ENCODE results near the gene SSR1.
"Not testable (repeated sequence)": the region's sequence is repeated elsewhere in the genome, so short reads cannot be mapped to it uniquely, and the experiment has no call there.

SSR1 gene

DNA sequence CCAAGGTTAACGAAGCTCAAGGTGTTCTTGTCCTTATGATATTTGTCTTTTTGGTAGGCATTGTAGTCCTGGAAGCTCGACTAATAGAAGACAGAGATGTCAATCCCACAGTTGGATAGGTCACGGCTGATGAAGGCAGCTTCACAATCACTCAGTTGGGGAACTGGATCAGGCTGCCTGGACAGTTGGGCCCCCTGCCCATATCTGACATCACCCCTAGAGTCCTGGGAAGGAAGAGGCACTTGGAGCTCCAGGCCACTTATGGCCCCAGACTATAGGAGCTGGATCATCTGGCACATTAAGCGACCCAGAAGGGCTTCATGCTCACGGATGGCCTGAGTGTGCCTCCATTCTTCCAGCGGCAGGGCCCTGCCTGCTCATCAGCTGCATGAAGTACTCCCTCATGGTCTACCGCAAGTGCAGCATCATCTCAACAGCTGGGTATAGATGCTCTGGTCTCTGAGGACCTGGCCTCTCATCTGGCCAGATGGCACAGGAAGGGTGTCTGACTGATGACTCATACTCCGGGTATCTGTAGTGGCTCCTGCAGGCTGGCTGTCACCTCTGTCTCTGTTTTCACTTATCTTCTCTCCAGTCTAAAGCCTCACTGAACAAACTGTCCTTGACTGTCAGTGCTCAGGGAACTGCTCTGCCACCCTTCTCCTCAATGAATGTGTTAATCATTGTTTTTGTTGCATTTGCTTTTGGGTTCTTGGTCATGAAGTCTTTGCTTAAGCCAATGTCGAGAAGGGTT lies 29.2 kb upstream of the SSR1 start:
- Histone ChIP-seq H3K4me1 (no peaks in the 10 kb centered on the region), H3K9me3 (ENCODE audit: control insufficient read depth, low read length) (no peaks in the 10 kb centered on the region), H3K9ac (no peak overlapping the region), H3K36me3 (ENCODE audit: control insufficient read depth, insufficient read depth, low read length) (no peaks in the 10 kb centered on the region), H3K4me2 (ENCODE audit: low read length) (no peak overlapping the region), H3K4me3 (ENCODE audit: low read depth, low read length) (no peak overlapping the region), H3K27me3 (ENCODE audit: control insufficient read depth, insufficient read depth, low read length) (no peaks in the 10 kb centered on the region), H2AFZ (no peak overlapping the region), H3K79me2 (no peaks in the 10 kb centered on the region), H3K27ac (no peak overlapping the region)
- TF ChIP-seq, protein P1, sequence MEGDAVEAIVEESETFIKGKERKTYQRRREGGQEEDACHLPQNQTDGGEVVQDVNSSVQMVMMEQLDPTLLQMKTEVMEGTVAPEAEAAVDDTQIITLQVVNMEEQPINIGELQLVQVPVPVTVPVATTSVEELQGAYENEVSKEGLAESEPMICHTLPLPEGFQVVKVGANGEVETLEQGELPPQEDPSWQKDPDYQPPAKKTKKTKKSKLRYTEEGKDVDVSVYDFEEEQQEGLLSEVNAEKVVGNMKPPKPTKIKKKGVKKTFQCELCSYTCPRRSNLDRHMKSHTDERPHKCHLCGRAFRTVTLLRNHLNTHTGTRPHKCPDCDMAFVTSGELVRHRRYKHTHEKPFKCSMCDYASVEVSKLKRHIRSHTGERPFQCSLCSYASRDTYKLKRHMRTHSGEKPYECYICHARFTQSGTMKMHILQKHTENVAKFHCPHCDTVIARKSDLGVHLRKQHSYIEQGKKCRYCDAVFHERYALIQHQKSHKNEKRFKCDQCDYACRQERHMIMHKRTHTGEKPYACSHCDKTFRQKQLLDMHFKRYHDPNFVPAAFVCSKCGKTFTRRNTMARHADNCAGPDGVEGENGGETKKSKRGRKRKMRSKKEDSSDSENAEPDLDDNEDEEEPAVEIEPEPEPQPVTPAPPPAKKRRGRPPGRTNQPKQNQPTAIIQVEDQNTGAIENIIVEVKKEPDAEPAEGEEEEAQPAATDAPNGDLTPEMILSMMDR (IDR thresholded peaks at IDR 0.05), result no peak

DNA sequence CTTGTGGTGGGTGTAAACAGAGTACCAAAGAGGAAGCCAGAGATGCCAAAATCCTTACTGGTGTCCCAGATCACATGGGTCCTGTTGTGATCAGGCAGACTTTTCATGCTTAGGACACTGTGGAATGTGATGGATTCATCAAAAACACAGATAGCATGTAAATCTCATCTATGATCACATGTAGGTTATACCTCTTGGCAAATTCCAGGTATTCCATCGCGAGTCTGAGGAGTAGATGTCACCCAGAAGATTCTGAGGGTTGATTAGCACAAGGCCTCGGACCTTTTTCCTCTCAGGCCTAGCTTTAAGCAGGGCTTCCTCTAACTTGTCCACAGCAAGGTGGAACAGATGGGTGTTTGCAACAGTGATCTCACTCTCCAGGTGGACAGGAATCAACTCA lies 28.3 kb upstream of the SSR1 start:
- H3K4me1 ChIP-seq, result no peaks in the 10 kb centered on the region
- H3K4me3 ChIP-seq (ENCODE audit: low read depth, low read length), result no peak overlapping the region
- H3K27me3 ChIP-seq (ENCODE audit: control insufficient read depth, insufficient read depth, low read length), result no peaks in the 10 kb centered on the region
- no peak overlapping the region for H3K4me2 ChIP-seq (ENCODE audit: low read length)
- H3K27ac ChIP-seq, result no peak overlapping the region
- TF ChIP-seq, protein P1 (IDR thresholded peaks at IDR 0.05), result no peak
- H3K79me2 ChIP-seq, result no peaks in the 10 kb centered on the region
- no peak overlapping the region for H3K9ac ChIP-seq
- H3K9me3 ChIP-seq (ENCODE audit: control insufficient read depth, low read length), result no peaks in the 10 kb centered on the region
- H2AFZ ChIP-seq, result no peak overlapping the region
- no peaks in the 10 kb centered on the region for H3K36me3 ChIP-seq (ENCODE audit: control insufficient read depth, insufficient read depth, low read length)

DNA sequence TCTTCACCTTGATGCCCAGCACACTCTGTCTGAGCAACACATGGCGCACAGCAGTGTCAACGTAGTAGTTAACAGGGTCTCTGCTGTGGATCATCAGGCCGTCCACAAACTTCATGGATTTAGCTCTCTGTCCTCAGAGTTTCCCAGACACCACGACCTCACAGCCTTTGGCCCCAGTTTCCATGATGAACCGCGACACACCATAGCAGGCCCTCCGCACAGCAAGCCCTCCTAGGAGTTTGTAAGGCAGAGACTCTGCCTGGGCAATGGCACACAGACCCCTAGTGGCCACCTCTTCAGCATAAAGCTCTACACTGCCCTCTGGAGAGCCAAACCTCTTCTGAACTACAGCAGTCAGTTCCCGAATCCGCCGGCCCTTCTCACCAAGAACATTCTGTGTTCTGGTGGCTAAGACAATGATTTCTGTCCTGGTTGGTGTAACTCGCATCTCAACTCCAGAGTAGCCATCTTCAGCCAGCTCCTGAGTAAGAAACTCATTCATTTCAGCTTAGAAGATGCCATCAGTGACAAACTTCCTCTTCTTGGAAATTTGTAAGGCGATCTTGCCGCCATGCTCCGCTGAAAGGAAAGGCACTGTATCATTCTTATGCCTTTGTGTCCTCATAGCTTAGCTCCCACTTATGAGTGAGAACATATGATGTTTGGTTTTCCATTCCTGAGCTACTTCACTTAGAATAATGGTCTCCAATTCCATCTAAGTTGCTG lies 26.2 kb upstream of the SSR1 start:
- not testable (repeated sequence) for H3K27me3 ChIP-seq (ENCODE audit: control insufficient read depth, insufficient read depth, low read length); H3K9ac ChIP-seq; H3K79me2 ChIP-seq; H3K27ac ChIP-seq; H3K9me3 ChIP-seq (ENCODE audit: control insufficient read depth, low read length); H3K4me3 ChIP-seq (ENCODE audit: low read depth, low read length); H3K4me2 ChIP-seq (ENCODE audit: low read length); H3K36me3 ChIP-seq (ENCODE audit: control insufficient read depth, insufficient read depth, low read length); H2AFZ ChIP-seq; H3K4me1 ChIP-seq

DNA sequence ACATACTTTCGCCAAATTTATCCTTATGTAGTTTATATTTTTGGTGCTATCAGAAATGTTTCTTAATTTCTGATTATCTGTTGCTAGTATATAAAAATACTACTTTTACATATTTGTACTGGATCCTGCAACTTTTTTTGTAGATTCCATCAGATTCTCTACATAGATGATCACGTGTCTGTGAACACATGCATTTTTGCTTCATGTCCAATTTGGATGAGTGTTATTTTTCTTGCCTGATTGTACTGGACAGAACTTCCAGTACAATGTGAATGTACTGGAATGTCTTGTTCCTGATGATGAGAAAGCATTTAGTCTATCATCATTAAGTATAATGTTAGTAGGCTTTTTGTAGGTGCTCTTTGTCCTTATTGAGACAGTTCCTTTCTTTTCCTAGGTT lies 25.0 kb upstream of the SSR1 start:
- Histone ChIP-seq H3K9me3 (ENCODE audit: control insufficient read depth, low read length) (no peaks in the 10 kb centered on the region), H3K36me3 (ENCODE audit: control insufficient read depth, insufficient read depth, low read length) (no peaks in the 10 kb centered on the region), H3K27me3 (ENCODE audit: control insufficient read depth, insufficient read depth, low read length) (no peaks in the 10 kb centered on the region), H3K9ac (no peak overlapping the region), H2AFZ (no peak overlapping the region), H3K79me2 (no peaks in the 10 kb centered on the region), H3K4me2 (ENCODE audit: low read length) (no peak overlapping the region), H3K27ac (no peak overlapping the region), H3K4me3 (ENCODE audit: low read depth, low read length) (no peak overlapping the region), H3K4me1 (no peaks in the 10 kb centered on the region)
- TF ChIP-seq, protein P1 (IDR thresholded peaks at IDR 0.05), result no peak

DNA sequence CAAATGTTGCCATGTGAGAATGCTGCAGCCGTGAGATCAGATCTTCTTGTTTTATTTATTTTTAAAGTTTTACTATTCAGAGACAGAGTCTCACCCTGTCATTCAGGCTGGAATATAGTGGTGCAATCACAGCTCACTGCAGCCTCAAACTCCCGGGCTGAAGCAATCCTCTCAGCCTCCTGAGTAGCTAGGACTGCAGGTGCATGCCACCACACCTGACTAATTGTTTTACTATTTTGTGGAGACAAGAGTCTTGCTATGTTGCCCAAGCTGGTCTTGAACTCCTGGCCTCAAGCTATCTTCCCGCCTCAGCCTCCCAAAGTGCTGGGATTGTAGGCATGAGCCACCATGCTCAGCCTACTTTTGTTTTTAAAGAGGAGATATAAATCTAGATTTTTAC lies 22.5 kb upstream of the SSR1 start:
- no peaks in the 10 kb centered on the region for H3K27me3 ChIP-seq (ENCODE audit: control insufficient read depth, insufficient read depth, low read length)
- H3K36me3 ChIP-seq (ENCODE audit: control insufficient read depth, insufficient read depth, low read length), result no peaks in the 10 kb centered on the region
- no peak overlapping the region for H3K27ac ChIP-seq
- H2AFZ ChIP-seq, result no peak overlapping the region
- no peak overlapping the region for H3K4me3 ChIP-seq (ENCODE audit: low read depth, low read length)
- TF ChIP-seq, protein P1 (IDR thresholded peaks at IDR 0.05), result no peak
- H3K9me3 ChIP-seq (ENCODE audit: control insufficient read depth, low read length), result no peaks in the 10 kb centered on the region
- no peaks in the 10 kb centered on the region for H3K79me2 ChIP-seq
- no peaks in the 10 kb centered on the region for H3K4me1 ChIP-seq
- no peak overlapping the region for H3K9ac ChIP-seq
- no peak overlapping the region for H3K4me2 ChIP-seq (ENCODE audit: low read length)

Measured in parathyroid adenoma (tissue), 2 donors.